Muscle layer of colon (tissue), 2 donors: ENCODE results near the gene TMC2.

Source experiments
- H3K27ac ChIP-seq: one replicate; pipeline ENCODE4 v1.7.0; 2013; ENCODE audit warnings: low read depth, mild to moderate bottlenecking, low read length, moderate library complexity
- H3K27me3 ChIP-seq, 2 donors: one replicate each; pipeline ENCODE4 v1.7.0; 2013; ENCODE audit warnings: low read length in 2 of 2, mild to moderate bottlenecking in 2 of 2; ENCODE audit not compliant: insufficient read depth in 2 of 2, control insufficient read depth in 1 of 2
- H3K36me3 ChIP-seq: one replicate; pipeline ENCODE4 v1.7.0; 2013; ENCODE audit warnings: mild to moderate bottlenecking, low read length; ENCODE audit not compliant: insufficient read depth
- H3K4me1 ChIP-seq: one replicate; pipeline ENCODE4 v1.7.0; 2013; ENCODE audit warnings: mild to moderate bottlenecking, low read length; ENCODE audit not compliant: insufficient read depth
- H3K4me3 ChIP-seq, 2 donors: one replicate each; pipeline ENCODE4 v1.7.0; 2013; ENCODE audit warnings: low read length in 2 of 2, low read depth in 1 of 2, mild to moderate bottlenecking in 1 of 2, moderate library complexity in 1 of 2
- H3K9ac ChIP-seq: one replicate; pipeline ENCODE4 v1.7.0; 2013; ENCODE audit warnings: low read length
- H3K9me3 ChIP-seq: one replicate; pipeline ENCODE4 v1.7.0; 2013; ENCODE audit warnings: mild to moderate bottlenecking, low read length
- donor health status: abdominal sarcoma.
- donor health status: Adenocarcinoma of cecum.

The TMC2 gene

GRCh38 chr20:2527762-2528161, 8.6 kb upstream of the TMC2 start:
- H3K36me3 ChIP-seq = no peaks in the 10 kb centered on the region
- no peak overlapping the region for H3K4me3 ChIP-seq
- H3K27ac ChIP-seq = no peak overlapping the region
- H3K4me1 ChIP-seq = peaks cover 4% of the 10 kb centered on the region
- no peaks in the 10 kb centered on the region for H3K27me3 ChIP-seq
- no peaks in the 10 kb centered on the region for H3K9me3 ChIP-seq
- no peak overlapping the region for H3K9ac ChIP-seq

- Histone ChIP-seq H3K9ac (no peak overlapping the region), H3K4me1 (peaks cover 4% of the 10 kb centered on the region), H3K36me3 (no peaks in the 10 kb centered on the region), H3K4me3 (no peak overlapping the region), H3K27me3 (no peaks in the 10 kb centered on the region), H3K9me3 (no peaks in the 10 kb centered on the region), H3K27ac (no peak overlapping the region)
These were observed 7.6 kb upstream of the TMC2 start for GRCh38 chr20:2528671-2529271.

GRCh38 chr20:2533118-2533517, 3.3 kb upstream of the TMC2 start:
- no peaks in the 10 kb centered on the region for H3K4me1 ChIP-seq
- H3K4me3 ChIP-seq = no peak overlapping the region
- no peak overlapping the region for H3K9ac ChIP-seq
- peaks cover 0 to 16% of the 10 kb centered on the region in 2 donors for H3K27me3 ChIP-seq
- H3K27ac ChIP-seq = no peak overlapping the region
- no peaks in the 10 kb centered on the region for H3K36me3 ChIP-seq
- H3K9me3 ChIP-seq = no peaks in the 10 kb centered on the region

- Histone ChIP-seq H3K4me3 (no peak overlapping the region), H3K9ac (no peak overlapping the region), H3K36me3 (no peaks in the 10 kb centered on the region), H3K4me1 (no peaks in the 10 kb centered on the region), H3K9me3 (no peaks in the 10 kb centered on the region), H3K27me3 (peaks cover 0 to 16% of the 10 kb centered on the region in 2 donors), H3K27ac (no peak overlapping the region)
These were observed 438 bp upstream of the TMC2 start for GRCh38 chr20:2535711-2536559.

- Histone ChIP-seq H3K9ac (no peak overlapping the region), H3K4me3 (no peak overlapping the region), H3K27ac (no peak overlapping the region), H3K27me3 (peaks cover 0 to 16% of the 10 kb centered on the region in 2 donors), H3K36me3 (no peaks in the 10 kb centered on the region), H3K9me3 (no peaks in the 10 kb centered on the region), H3K4me1 (no peaks in the 10 kb centered on the region)
These were observed 728 bp downstream of the TMC2 start for GRCh38 chr20:2537101-2537500.

DNA sequence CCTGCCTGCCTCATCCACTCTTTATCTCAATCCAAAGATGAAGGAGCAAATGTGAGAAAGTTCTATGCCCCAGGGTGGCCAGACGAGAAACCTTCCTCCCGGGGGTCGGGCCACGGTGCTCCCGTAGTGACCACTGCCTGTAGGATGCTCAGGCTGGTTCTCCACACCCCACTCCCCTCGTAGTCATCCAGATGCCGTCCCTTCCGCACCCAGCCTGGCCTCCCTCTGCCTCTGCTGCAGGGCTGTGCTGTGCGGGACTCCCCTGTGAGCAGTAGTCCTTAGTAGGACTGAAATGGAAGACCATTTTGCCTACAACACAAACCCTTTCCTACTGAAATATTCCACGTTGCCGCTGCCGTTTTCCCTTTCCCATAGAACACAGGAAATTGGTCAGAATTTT, 2.0 kb downstream of the TMC2 start:
- H3K9me3 ChIP-seq = no peaks in the 10 kb centered on the region
- no peaks in the 10 kb centered on the region for H3K4me1 ChIP-seq
- H3K9ac ChIP-seq = no peak overlapping the region
- no peak overlapping the region for H3K27ac ChIP-seq
- H3K27me3 ChIP-seq = peaks cover 0 to 16% of the 10 kb centered on the region in 2 donors
- H3K36me3 ChIP-seq = no peaks in the 10 kb centered on the region
- no peak overlapping the region for H3K4me3 ChIP-seq

- Histone ChIP-seq H3K27me3 (peaks cover 0 to 13% of the 10 kb centered on the region in 2 donors), H3K4me1 (no peaks in the 10 kb centered on the region), H3K27ac (no peak overlapping the region), H3K9ac (no peak overlapping the region), H3K9me3 (no peaks in the 10 kb centered on the region), H3K4me3 (no peak overlapping the region), H3K36me3 (no peaks in the 10 kb centered on the region)
These were observed 2.8 kb downstream of the TMC2 start for GRCh38 chr20:2538931-2539720.

DNA sequence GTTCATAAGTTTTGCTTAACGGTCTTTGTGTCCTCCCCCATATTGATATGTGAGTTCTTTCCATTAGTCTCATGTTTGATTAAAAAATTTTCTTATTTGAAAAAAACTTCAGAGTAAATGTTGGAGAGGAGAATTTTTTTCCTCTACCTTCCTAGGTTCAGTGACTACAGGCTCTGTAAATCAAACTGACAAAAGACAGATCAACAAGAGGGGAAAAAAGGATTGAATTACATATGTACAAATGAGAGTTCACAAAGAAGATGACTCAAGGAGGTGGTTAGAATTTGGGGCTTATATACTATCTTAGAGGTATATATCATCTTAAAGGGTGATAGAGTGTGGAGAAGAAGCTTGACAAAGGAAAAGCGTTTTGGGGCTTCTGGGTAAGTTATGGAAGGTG, 5.6 kb downstream of the TMC2 start:
- H3K4me3 ChIP-seq = no peak overlapping the region
- H3K9me3 ChIP-seq = no peaks in the 10 kb centered on the region
- H3K9ac ChIP-seq = no peak overlapping the region
- H3K27ac ChIP-seq = no peak overlapping the region
- H3K27me3 ChIP-seq = peaks cover 0 to 8% of the 10 kb centered on the region in 2 donors
- H3K36me3 ChIP-seq = no peaks in the 10 kb centered on the region
- H3K4me1 ChIP-seq = no peaks in the 10 kb centered on the region

GRCh38 chr20:2542361-2542760, 6.0 kb downstream of the TMC2 start:
- H3K4me3 ChIP-seq = no peak overlapping the region
- no peak overlapping the region for H3K27ac ChIP-seq
- no peaks in the 10 kb centered on the region for H3K4me1 ChIP-seq
- H3K27me3 ChIP-seq = peaks cover 0 to 6% of the 10 kb centered on the region in 2 donors
- H3K36me3 ChIP-seq = no peaks in the 10 kb centered on the region
- H3K9me3 ChIP-seq = no peaks in the 10 kb centered on the region
- H3K9ac ChIP-seq = no peak overlapping the region

GRCh38 chr20:2544211-2544610, 7.8 kb downstream of the TMC2 start:
- no peak overlapping the region for H3K9ac ChIP-seq
- H3K27me3 ChIP-seq = no peaks in the 10 kb centered on the region
- H3K36me3 ChIP-seq = no peaks in the 10 kb centered on the region
- H3K4me3 ChIP-seq = no peak overlapping the region
- no peaks in the 10 kb centered on the region for H3K4me1 ChIP-seq
- H3K9me3 ChIP-seq = no peaks in the 10 kb centered on the region
- H3K27ac ChIP-seq = no peak overlapping the region

- Histone ChIP-seq H3K36me3 (no peaks in the 10 kb centered on the region), H3K4me3 (no peak overlapping the region), H3K9ac (no peak overlapping the region), H3K27me3 (no peaks in the 10 kb centered on the region), H3K9me3 (no peaks in the 10 kb centered on the region), H3K27ac (no peak overlapping the region), H3K4me1 (no peaks in the 10 kb centered on the region)
These were observed 9.2 kb downstream of the TMC2 start for GRCh38 chr20:2545594-2545993.
